ENCODE results near the gene RNASE8. TPM values are rescaled to one million over a fixed set of nuclear protein-coding genes. Genes with fewer than 3 reads are reported as not detected.

RNASE8 gene
- total RNA-seq, 2 experiments from 2014 or later: not detected

- Mint-ChIP-seq H3K4me3 (no peak overlapping the region), H3K27ac (no peak overlapping the region), H3K4me1 (ENCODE audit: low read depth) (no peaks in the 10 kb centered on the region), H3K27me3 (peaks cover under 1% of the 10 kb centered on the region), H3K36me3 (ENCODE audit: low read depth) (no peaks in the 10 kb centered on the region), H3K9me3 (no peaks in the 10 kb centered on the region)
- ChIA-PET POLR2A (no interaction called here), CTCF (interaction anchor here (2.9 to 4.9 kb wide), 3 partner anchors 14 to 64 kb away, joined by 13 to 20 read pairs (median 14); no protein-coding TSS in a partner anchor)
- TF ChIP-seq CTCF (IDR thresholded peaks at IDR 0.05): no peak
- intact Hi-C loops (cut with micrococcal nuclease): no loop called here
- ATAC-seq (no peak), DNase-seq (no peak)
These were observed 21.1 kb downstream of the RNASE8 start for GRCh38 chr14:21078726-21079125.

GRCh38 chr14:21081521-21082142 is 24.0 kb downstream of the RNASE8 start:
- no peak overlapping the region for H3K27ac Mint-ChIP-seq
- CTCF ChIA-PET: interaction anchor here (0.6 to 4.9 kb wide), 5 partner anchors 11 to 67 kb away, joined by 3 to 20 read pairs (median 4); no protein-coding TSS in a partner anchor
- peaks cover 3% of the 10 kb centered on the region for H3K4me1 Mint-ChIP-seq (ENCODE audit: low read depth)
- DNase-seq (no peak), ATAC-seq (no peak)
- POLR2A ChIA-PET: interaction anchor here (1.4 kb wide), 1 partner anchor 10 kb away, joined by 3 read pairs; no protein-coding TSS in a partner anchor
- H3K4me3 Mint-ChIP-seq: no peak overlapping the region
- TF ChIP-seq CTCF (IDR thresholded peaks at IDR 0.05): no peak
- H3K9me3 Mint-ChIP-seq: no peaks in the 10 kb centered on the region
- intact Hi-C loops (cut with micrococcal nuclease): no loop called here
- H3K36me3 Mint-ChIP-seq (ENCODE audit: low read depth): no peaks in the 10 kb centered on the region
- H3K27me3 Mint-ChIP-seq: no peaks in the 10 kb centered on the region

- H3K27ac Mint-ChIP-seq: no peak overlapping the region
- H3K4me1 Mint-ChIP-seq (ENCODE audit: low read depth): peaks cover 16% of the 10 kb centered on the region
- H3K27me3 Mint-ChIP-seq: no peaks in the 10 kb centered on the region
- H3K4me3 Mint-ChIP-seq: no peak overlapping the region
- no peak for TF ChIP-seq CTCF (IDR thresholded peaks at IDR 0.05)
- intact Hi-C loops (cut with micrococcal nuclease): no loop called here
- CTCF ChIA-PET: interaction anchor here (1.3 to 2.7 kb wide), 7 partner anchors 9 to 36 kb away, joined by 3 to 17 read pairs (median 5); partner anchors contain the start of gene ARHGEF40
- no peak for DNase-seq
- ATAC-seq: no peak
- POLR2A ChIA-PET: no interaction called here
- H3K9me3 Mint-ChIP-seq: no peaks in the 10 kb centered on the region
- H3K36me3 Mint-ChIP-seq (ENCODE audit: low read depth): no peaks in the 10 kb centered on the region
These were observed 26.1 kb downstream of the RNASE8 start for GRCh38 chr14:21083565-21084325.

- H3K4me3 Mint-ChIP-seq: no peak overlapping the region
- no peak for DNase-seq
- ChIA-PET CTCF (interaction anchor here (1.3 to 2.7 kb wide), 6 partner anchors 8 to 70 kb away, joined by 3 to 17 read pairs (median 10); partner anchors contain the start of gene ARHGEF40), POLR2A (no interaction called here)
- H3K27me3 Mint-ChIP-seq: no peaks in the 10 kb centered on the region
- intact Hi-C loops (cut with micrococcal nuclease): no loop called here
- H3K4me1 Mint-ChIP-seq (ENCODE audit: low read depth): peaks cover 16% of the 10 kb centered on the region
- H3K9me3 Mint-ChIP-seq: no peaks in the 10 kb centered on the region
- no peak overlapping the region for H3K27ac Mint-ChIP-seq
- no peaks in the 10 kb centered on the region for H3K36me3 Mint-ChIP-seq (ENCODE audit: low read depth)
- ATAC-seq: no peak
- TF ChIP-seq CTCF (IDR thresholded peaks at IDR 0.05): no peak
These were observed 26.8 kb downstream of the RNASE8 start for GRCh38 chr14:21084396-21084795.

All from activated CD8-positive, alpha-beta T cell treated with anti-CD3 and anti-CD28 coated beads for 36 hours (primary cell).